Muscle of back (tissue), 13 donors: ENCODE measurements around the gene NCKAP5L. TPM values are rescaled to one million over a fixed set of nuclear protein-coding genes. Genes with fewer than 3 reads are reported as not detected.
A peak's percentile ranks its signal among the peaks of the same experiment; 100 is the strongest.
"Not testable (repeated sequence)": the region's sequence is repeated elsewhere in the genome, so short reads cannot be mapped to it uniquely, and the experiment has no call there.

Source experiments
- DNase-seq, 3 donors: peaks; one replicate each; pipeline versions ENCODE4 v3.0.0 to v3.0.0-alpha.2; 2013
- long read RNA-seq, 9 donors: transcript quantifications; one replicate each; lab custom pipeline, GENCODE V29; 2026
- polyA plus RNA-seq, 10 donors: library from polyadenylated mRNA; unstranded; fragments of 120-200 nt; gene quantifications; one replicate each; pipeline ENCODE4 v1.2.1, GENCODE V29; 2013; ENCODE audit not compliant: insufficient read length in 10 of 10

Gene NCKAP5L, protein sequence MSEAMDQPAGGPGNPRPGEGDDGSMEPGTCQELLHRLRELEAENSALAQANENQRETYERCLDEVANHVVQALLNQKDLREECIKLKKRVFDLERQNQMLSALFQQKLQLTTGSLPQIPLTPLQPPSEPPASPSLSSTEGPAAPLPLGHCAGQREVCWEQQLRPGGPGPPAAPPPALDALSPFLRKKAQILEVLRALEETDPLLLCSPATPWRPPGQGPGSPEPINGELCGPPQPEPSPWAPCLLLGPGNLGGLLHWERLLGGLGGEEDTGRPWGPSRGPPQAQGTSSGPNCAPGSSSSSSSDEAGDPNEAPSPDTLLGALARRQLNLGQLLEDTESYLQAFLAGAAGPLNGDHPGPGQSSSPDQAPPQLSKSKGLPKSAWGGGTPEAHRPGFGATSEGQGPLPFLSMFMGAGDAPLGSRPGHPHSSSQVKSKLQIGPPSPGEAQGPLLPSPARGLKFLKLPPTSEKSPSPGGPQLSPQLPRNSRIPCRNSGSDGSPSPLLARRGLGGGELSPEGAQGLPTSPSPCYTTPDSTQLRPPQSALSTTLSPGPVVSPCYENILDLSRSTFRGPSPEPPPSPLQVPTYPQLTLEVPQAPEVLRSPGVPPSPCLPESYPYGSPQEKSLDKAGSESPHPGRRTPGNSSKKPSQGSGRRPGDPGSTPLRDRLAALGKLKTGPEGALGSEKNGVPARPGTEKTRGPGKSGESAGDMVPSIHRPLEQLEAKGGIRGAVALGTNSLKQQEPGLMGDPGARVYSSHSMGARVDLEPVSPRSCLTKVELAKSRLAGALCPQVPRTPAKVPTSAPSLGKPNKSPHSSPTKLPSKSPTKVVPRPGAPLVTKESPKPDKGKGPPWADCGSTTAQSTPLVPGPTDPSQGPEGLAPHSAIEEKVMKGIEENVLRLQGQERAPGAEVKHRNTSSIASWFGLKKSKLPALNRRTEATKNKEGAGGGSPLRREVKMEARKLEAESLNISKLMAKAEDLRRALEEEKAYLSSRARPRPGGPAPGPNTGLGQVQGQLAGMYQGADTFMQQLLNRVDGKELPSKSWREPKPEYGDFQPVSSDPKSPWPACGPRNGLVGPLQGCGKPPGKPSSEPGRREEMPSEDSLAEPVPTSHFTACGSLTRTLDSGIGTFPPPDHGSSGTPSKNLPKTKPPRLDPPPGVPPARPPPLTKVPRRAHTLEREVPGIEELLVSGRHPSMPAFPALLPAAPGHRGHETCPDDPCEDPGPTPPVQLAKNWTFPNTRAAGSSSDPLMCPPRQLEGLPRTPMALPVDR (N-terminal part only)
- polyA plus RNA-seq, result 10 to 100 TPM; 28.5 to 38.6 (median 32.4) TPM
- long read RNA-seq, donor 1, full-length matches to known transcripts, result 1 of 18 reads
- long read RNA-seq, donor 1, partial matches to known transcripts, result 17 of 18 reads
- long read RNA-seq, donor 1, other reads (novel, unspliced or antisense), result 0 of 18 reads
- long read RNA-seq, donor 2, full-length matches to known transcripts, result 6 of 17 reads
- long read RNA-seq, donor 2, partial matches to known transcripts, result 11 of 17 reads
- long read RNA-seq, donor 2, other reads (novel, unspliced or antisense), result 0 of 17 reads
- long read RNA-seq, donor 3, result 0 reads
- long read RNA-seq, donor 4, full-length matches to known transcripts, result 1 of 6 reads
- long read RNA-seq, donor 4, partial matches to known transcripts, result 5 of 6 reads
- long read RNA-seq, donor 4, other reads (novel, unspliced or antisense), result 0 of 6 reads
- long read RNA-seq, donor 5, full-length matches to known transcripts, result 6 of 29 reads
- long read RNA-seq, donor 5, partial matches to known transcripts, result 23 of 29 reads
- long read RNA-seq, donor 5, other reads (novel, unspliced or antisense), result 0 of 29 reads
- long read RNA-seq, donor 6, full-length matches to known transcripts, result 3 of 16 reads
- long read RNA-seq, donor 6, partial matches to known transcripts, result 13 of 16 reads
- long read RNA-seq, donor 6, other reads (novel, unspliced or antisense), result 0 of 16 reads
- long read RNA-seq, donor 7, full-length matches to known transcripts, result 8 of 25 reads
- long read RNA-seq, donor 7, partial matches to known transcripts, result 17 of 25 reads
- long read RNA-seq, donor 7, other reads (novel, unspliced or antisense), result 0 of 25 reads
- long read RNA-seq, donor 8, partial matches to known transcripts, result 10 of 10 reads
- long read RNA-seq, donor 8, other reads (novel, unspliced or antisense), result 0 of 10 reads
- long read RNA-seq, donor 9, result 0 reads

DNA sequence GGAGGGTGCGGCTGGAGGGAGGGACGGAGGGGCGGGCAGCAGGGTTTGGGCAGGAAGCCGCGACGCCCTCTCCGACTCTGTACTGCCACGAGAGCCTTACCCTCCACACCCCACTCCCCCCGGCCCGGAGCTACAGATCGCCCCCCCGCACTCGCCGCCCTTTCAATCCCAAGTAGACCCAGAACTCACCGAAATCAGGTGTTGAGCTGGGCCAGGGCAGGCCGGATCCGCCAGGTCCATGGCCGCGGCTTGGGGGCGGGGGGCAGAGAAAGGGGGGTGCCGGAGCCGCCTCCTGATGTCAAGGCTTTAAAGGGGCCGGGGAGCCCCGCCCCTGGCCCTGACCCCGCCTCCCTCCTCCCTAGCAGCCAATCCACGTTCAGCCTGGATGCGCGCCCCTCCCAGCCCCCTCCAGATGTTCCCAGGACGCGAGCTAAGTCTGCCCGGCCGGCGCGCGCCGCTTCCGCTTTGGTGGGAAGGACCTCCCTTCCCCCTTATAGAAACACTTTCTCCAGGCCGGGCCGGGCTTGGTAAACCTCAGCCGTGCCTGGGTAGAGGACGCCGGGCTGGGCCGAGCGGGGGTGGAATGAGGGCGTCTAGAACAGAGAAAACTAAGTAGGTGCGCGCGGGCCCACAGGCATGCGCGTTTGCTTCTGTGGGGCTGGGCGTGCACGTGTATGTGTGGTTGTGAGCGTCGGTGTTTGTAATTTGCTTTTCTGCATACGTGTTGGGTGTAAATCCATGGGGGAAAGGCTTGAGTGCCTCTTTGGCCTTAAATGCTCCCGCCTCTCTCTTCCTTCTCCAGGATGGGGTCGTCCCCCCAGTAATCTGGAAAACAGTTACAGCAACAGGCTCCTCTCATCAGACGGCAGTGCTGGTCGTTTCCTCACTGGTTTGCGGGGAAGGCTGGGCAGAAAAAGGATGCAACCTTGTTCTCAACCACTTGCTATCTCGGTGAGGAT is at the start of gene NCKAP5L:
TSS of gene NCKAP5L (minus strand) at position 281 of the 959 bp plus-strand sequence. CDS start 24,369 bp downstream, outside the sequence.
- peak; percentile 96 to 99 (median 97) for DNase-seq

GRCh38 chr12:49877066-49877465 is 48.9 kb upstream of the NCKAP5L start:
- no peak for DNase-seq

- DNase-seq, result no peak
Measured at GRCh38 chr12:49876070-49876469, 47.9 kb upstream of the NCKAP5L start.

GRCh38 chr12:49875115-49875720 is 47.0 kb upstream of the NCKAP5L start:
- no peak for DNase-seq

- DNase-seq, result no peak
Measured at GRCh38 chr12:49874142-49874897, 46.1 kb upstream of the NCKAP5L start.

- peak in 1 of 3 donors; percentile 69 for DNase-seq
Measured at GRCh38 chr12:49873361-49873934, 45.2 kb upstream of the NCKAP5L start.

DNA sequence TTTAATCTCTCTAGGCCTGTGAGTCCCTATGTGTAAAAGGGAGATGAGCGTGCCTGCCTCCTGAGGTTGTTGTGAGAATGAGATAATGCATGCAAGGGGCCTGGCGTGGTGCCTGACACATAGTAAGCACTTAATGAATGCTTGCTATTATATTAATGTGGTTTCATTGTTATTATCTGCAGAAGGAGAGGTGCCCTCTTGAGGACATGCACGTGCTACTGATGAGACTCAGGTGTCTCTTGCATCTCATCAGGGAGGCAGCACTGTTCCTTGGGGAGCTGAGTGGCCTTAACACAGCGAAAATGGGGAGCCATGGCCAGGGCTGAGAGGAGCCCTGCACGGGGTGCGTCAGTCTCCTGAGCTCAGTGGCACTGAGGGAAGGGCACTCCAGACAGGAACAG is 44.6 kb upstream of the NCKAP5L start:
- no peak for DNase-seq

- no peak for DNase-seq
Measured at GRCh38 chr12:49872381-49872780, 44.2 kb upstream of the NCKAP5L start.

DNA sequence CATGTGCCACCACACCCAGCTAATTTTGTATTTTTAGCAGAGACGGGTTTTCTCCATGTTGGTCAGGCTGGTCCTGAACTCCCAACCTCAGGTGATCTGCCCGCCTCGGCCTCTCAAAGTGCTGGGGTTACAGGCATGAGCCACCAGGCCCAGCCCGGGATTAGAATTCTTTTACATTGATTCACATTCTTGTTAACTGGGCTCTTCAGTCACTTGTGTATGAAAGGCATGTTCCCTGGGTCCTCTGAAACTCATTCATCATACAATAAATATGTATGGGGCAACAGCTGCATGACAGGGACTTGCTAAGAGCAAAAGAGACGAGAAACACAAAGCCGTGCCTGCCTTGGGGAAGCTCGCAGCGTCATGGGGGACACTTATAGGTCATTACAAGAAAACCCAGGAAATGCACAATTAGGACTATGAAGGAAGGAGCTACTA is 43.6 kb upstream of the NCKAP5L start:
- DNase-seq, result not testable (repeated sequence)

- DNase-seq, result no peak
Measured at GRCh38 chr12:49871263-49871561, 43.0 kb upstream of the NCKAP5L start.

DNA sequence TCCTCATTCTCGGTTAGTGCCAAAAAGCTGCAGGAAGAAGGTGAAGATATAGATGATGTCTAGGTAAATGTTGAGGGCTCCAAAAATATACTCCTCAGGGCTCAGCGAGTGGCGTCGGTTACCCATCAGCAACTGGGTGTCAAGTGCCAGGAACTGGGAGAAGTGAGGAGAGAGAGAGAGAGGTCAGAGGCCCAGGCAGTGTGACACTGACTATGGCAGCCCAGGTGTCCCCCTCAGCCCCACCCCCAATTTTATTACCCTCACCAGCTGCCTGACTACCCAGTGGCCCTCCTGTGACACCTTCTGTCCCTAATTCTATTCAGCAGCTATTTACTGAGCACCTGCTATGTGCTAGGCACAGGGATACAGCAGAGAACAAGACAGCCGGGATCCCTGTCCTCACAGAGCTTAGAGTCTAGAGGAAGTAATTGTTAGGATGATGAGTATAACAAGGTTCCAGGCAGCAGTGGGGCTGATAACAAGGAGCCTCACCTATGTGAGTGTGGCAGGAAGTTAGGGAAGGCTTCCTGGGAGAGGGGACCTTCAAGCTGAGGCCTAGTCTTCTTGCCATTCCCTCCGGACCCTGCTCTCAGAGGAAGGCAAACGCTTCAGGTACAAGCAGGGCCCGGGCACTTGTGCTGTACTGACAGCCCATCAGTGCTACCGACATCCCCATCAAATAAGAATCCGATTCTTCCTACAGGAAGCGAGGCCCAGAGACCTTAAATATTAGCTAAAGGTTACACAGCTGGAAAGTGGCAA is 42.5 kb upstream of the NCKAP5L start:
- DNase-seq, result no peak

GRCh38 chr12:49869816-49870500 is 41.7 kb upstream of the NCKAP5L start:
- no peak for DNase-seq

- peak; percentile 87 to 96 (median 90) for DNase-seq
Measured at GRCh38 chr12:49868952-49869815, 41.0 kb upstream of the NCKAP5L start.

DNA sequence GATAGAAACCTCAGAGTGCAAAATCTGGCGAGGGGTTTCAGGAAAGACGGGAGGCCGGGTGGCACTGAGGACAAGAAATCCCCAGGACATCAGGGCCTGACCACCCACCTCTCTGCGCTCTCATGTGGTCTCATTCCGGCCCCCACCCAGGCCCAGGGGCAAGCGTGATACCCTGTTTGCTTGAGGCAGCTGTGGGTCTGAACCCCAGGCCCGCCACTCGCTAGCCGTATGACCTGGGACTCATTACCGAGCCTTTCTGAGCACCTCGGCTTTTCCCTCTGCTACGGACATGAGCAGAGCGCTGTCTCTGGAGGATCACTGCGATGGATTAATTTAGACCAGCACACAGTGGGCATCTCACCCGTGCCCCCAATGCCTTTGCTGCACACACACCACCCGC is 40.2 kb upstream of the NCKAP5L start:
- no peak for DNase-seq
